OCI-LY1 (cell line): ENCODE measurements around the gene TBCD.

ENCODE experiments used
- H2AFZ ChIP-seq: fragments of 200-600 bp; sonication (generic), shearing (Covaris generic); 2 replicates; pipeline ENCODE4 v1.6.0; 2014; ENCODE audit warnings: antibody characterized with exemption, mild to moderate bottlenecking, low read length
- H3F3A ChIP-seq: fragments of 200-600 bp; sonication (generic), shearing (Covaris generic); 2 replicates; pipeline ENCODE4 v1.6.0; 2014; ENCODE audit warnings: mild to moderate bottlenecking, antibody characterized with exemption, low read length, moderate library complexity; ENCODE audit not compliant: insufficient read depth
- H3K27ac ChIP-seq: fragments of 200-600 bp; sonication (generic); 2 replicates; pipeline ENCODE4 v1.5.1; 2014; ENCODE audit warnings: low read length, mixed run types, mild to moderate bottlenecking, low read depth; ENCODE audit not compliant: poor library complexity, severe bottlenecking
- H3K27me3 ChIP-seq: fragments of 200-600 bp; sonication (generic); 2 replicates; pipeline ENCODE4 v1.6.0; 2014; ENCODE audit warnings: antibody characterized with exemption, mild to moderate bottlenecking, low read length, moderate library complexity; ENCODE audit not compliant: insufficient read depth
- H3K36me3 ChIP-seq: fragments of 200-600 bp; sonication (generic); 2 replicates; pipeline ENCODE4 v1.6.1; 2014; ENCODE audit warnings: mild to moderate bottlenecking, antibody characterized with exemption, low read length, moderate library complexity, mixed read lengths; ENCODE audit not compliant: insufficient read depth
- H3K4me1 ChIP-seq: fragments of 200-600 bp; sonication (generic); 2 replicates; pipeline ENCODE4 v1.5.1; 2014; ENCODE audit warnings: mild to moderate bottlenecking, low read length, moderate library complexity; ENCODE audit not compliant: insufficient read depth, severe bottlenecking
- H3K4me2 ChIP-seq: fragments of 200-600 bp; sonication (generic), shearing (Covaris generic); 2 replicates; pipeline ENCODE4 v1.6.1; 2014; ENCODE audit warnings: low read length
- H3K4me3 ChIP-seq: fragments of 200-600 bp; sonication (generic); 2 replicates; pipeline ENCODE4 v1.5.1; 2014; ENCODE audit warnings: low read length, low read depth, mild to moderate bottlenecking, mixed read lengths; ENCODE audit not compliant: poor library complexity, severe bottlenecking
- H3K79me2 ChIP-seq: fragments of 200-600 bp; shearing (Covaris generic); 2 replicates; pipeline ENCODE4 v1.6.1; 2016; ENCODE audit warnings: mixed run types, low read length, mixed read lengths; ENCODE audit not compliant: insufficient read depth
- H3K9ac ChIP-seq: fragments of 200-600 bp; sonication (generic), shearing (Covaris generic); 2 replicates; pipeline ENCODE4 v1.6.1; 2014; ENCODE audit warnings: mild to moderate bottlenecking, low read length, mixed read lengths
- H3K9me2 ChIP-seq: fragments of 200-600 bp; sonication (generic), shearing (Covaris generic); 2 replicates; pipeline ENCODE4 v1.6.1; 2014; ENCODE audit warnings: low read depth, mild to moderate bottlenecking, low read length, mixed read lengths
- H3K9me3 ChIP-seq: fragments of 200-600 bp; shearing (Covaris generic); 2 replicates; pipeline ENCODE4 v1.6.1; 2014; ENCODE audit warnings: low read length, mixed read lengths
- H4K20me1 ChIP-seq: fragments of 200-600 bp; sonication (generic), shearing (Covaris generic); 2 replicates; pipeline ENCODE4 v1.6.0; 2016; ENCODE audit warnings: mild to moderate bottlenecking, low read length; ENCODE audit not compliant: insufficient read depth
- EZH2 ChIP-seq: fragments of 200-600 bp; sonication (generic), shearing (Covaris generic); IDR thresholded peaks from 2 replicates; pipeline ENCODE4 v1.8.0; 2017; ENCODE audit warnings: borderline replicate concordance, mixed run types, mild to moderate bottlenecking, antibody characterized with exemption, low read length, moderate library complexity, mixed read lengths
- TF ChIP-seq, protein P1 (sequence below): fragments of 200-600 bp; sonication (generic), shearing (Covaris generic); IDR thresholded peaks from 2 replicates; pipeline ENCODE4 v1.5.1; 2017; ENCODE audit warnings: mild to moderate bottlenecking, antibody characterized with exemption, low read length, moderate library complexity, mixed read lengths

The TBCD gene

DNA sequence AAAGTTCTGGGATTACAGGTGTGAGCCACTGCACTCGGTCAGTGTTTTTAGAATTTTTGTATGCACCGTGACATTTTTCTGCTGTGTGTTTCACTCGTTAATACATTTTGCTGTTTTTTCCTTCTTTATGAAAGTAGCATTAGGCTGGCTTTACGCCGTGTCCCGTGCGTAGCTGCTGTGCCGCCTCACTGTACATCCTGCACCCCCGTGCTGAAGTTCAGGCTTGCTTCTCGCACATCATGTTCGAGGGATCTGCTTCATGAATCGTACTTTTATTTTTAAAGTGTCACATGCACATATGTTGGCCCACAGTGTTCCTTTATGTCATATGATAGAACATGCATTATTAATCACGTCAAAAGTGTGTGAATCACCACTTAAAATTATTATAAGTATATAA, 172.3 kb downstream of the TBCD start:
- Histone ChIP-seq H3K36me3 (peaks cover 42% of the 10 kb centered on the region), H3K27ac (no peak overlapping the region), H3K27me3 (no peaks in the 10 kb centered on the region), H3K9me3 (no peaks in the 10 kb centered on the region), H3F3A (no peaks in the 10 kb centered on the region), H3K9me2 (no peaks in the 10 kb centered on the region), H2AFZ (no peak overlapping the region), H3K4me3 (no peak overlapping the region), H3K4me2 (no peak overlapping the region), H3K9ac (no peak overlapping the region), H3K4me1 (no peaks in the 10 kb centered on the region), H4K20me1 (no peaks in the 10 kb centered on the region), H3K79me2 (no peaks in the 10 kb centered on the region)
- TF ChIP-seq EZH2, result no peak
- TF ChIP-seq, protein P1, sequence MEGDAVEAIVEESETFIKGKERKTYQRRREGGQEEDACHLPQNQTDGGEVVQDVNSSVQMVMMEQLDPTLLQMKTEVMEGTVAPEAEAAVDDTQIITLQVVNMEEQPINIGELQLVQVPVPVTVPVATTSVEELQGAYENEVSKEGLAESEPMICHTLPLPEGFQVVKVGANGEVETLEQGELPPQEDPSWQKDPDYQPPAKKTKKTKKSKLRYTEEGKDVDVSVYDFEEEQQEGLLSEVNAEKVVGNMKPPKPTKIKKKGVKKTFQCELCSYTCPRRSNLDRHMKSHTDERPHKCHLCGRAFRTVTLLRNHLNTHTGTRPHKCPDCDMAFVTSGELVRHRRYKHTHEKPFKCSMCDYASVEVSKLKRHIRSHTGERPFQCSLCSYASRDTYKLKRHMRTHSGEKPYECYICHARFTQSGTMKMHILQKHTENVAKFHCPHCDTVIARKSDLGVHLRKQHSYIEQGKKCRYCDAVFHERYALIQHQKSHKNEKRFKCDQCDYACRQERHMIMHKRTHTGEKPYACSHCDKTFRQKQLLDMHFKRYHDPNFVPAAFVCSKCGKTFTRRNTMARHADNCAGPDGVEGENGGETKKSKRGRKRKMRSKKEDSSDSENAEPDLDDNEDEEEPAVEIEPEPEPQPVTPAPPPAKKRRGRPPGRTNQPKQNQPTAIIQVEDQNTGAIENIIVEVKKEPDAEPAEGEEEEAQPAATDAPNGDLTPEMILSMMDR, result no peak

DNA sequence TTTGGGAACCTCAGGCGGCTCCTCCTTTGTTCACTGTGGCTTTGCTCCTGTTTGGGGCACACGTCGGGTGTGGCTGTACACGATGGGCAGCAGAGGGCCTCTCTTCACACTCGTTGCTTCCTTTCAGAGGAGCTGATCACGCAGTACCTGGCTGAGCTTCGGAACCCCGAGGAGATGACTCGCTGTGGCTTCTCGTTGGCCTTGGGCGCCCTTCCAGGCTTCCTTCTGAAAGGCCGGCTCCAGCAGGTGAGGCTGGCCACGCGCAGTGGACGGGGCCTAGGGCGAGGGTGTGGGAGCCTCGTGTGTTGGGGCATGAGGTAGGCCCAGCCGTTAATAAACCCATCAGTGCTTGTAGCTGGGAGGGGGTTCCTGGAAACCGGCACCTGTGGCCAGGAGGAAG, 172.9 kb downstream of the TBCD start:
- H2AFZ ChIP-seq, result no peak overlapping the region
- H3K4me3 ChIP-seq, result no peak overlapping the region
- no peaks in the 10 kb centered on the region for H3F3A ChIP-seq
- no peaks in the 10 kb centered on the region for H3K79me2 ChIP-seq
- TF ChIP-seq, protein P1, result no peak
- TF ChIP-seq EZH2, result no peak
- no peak overlapping the region for H3K9ac ChIP-seq
- H3K27ac ChIP-seq, result no peak overlapping the region
- no peaks in the 10 kb centered on the region for H3K4me1 ChIP-seq
- no peaks in the 10 kb centered on the region for H3K27me3 ChIP-seq
- peaks cover 48% of the 10 kb centered on the region for H3K36me3 ChIP-seq
- H4K20me1 ChIP-seq, result no peaks in the 10 kb centered on the region
- H3K4me2 ChIP-seq, result no peak overlapping the region
- no peaks in the 10 kb centered on the region for H3K9me2 ChIP-seq
- no peaks in the 10 kb centered on the region for H3K9me3 ChIP-seq

DNA sequence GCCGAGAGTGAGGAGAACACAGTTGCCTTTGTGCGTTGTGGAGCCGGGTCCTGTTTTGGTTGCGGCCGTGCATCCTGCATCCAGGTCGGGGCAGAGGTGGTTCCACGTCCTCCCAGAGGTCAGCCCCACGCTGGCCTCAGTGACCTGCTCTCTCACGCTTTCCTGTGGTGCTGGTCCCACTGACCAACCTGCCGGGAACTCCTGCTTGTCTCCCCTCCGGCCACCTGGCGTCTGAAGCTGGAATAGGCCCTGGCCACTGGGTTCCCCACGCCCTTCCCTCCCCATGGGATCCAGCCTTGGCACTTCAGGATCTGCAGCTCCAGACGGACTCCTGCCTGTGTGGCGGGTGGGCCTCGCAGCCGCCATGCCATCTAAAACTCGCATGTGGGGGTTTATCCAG, 173.5 kb downstream of the TBCD start:
- TF ChIP-seq, protein P1, result no peak
- no peak for TF ChIP-seq EZH2
- Histone ChIP-seq H3K27me3 (no peaks in the 10 kb centered on the region), H2AFZ (no peak overlapping the region), H3K9ac (no peak overlapping the region), H3K27ac (no peak overlapping the region), H4K20me1 (no peaks in the 10 kb centered on the region), H3K79me2 (no peaks in the 10 kb centered on the region), H3K4me1 (no peaks in the 10 kb centered on the region), H3K4me3 (no peak overlapping the region), H3F3A (no peaks in the 10 kb centered on the region), H3K9me2 (no peaks in the 10 kb centered on the region), H3K4me2 (no peak overlapping the region), H3K9me3 (no peaks in the 10 kb centered on the region), H3K36me3 (peaks cover 53% of the 10 kb centered on the region)
